A549 (cell line): ENCODE measurements around the gene CLCF1. TPM values are rescaled to one million over a fixed set of nuclear protein-coding genes. Genes with fewer than 3 reads are reported as not detected.
A peak's percentile ranks its signal among the peaks of the same experiment; 100 is the strongest.

Experiments
- ATAC-seq, 2 experiments: fragments of 200-7000 bp in 1 of 2; fragments of >200 bp in 1 of 2; cut with Nextera tagmentation in 1 of 2; cut with Tn5 transposase in 1 of 2; 3 replicates each; pipeline versions ENCODE4 v1.8.0 to v1.9.1; 2018 to 2020; ENCODE audit warnings: mild to moderate bottlenecking in 1 of 2, moderate library complexity in 1 of 2
- CTCF ChIA-PET: fragments of 300-600 bp; sonication (Branson Sonifier 250); formaldehyde crosslinking; extraction: SDS; loops from one replicate; lab custom pipeline; 2021; ENCODE audit warnings: antibody characterized with exemption, inconsistent platforms; lab: Yijun Ruan, JAX
- POLR2A ChIA-PET: fragments of 350-600 bp; formaldehyde crosslinking; extraction: SDS; loops from one replicate; lab custom pipeline; 2021; ENCODE audit warnings: antibody characterized with exemption, inconsistent platforms; lab: Yijun Ruan, JAX
- DNase-seq, 2 experiments: peaks; one replicate each; pipeline versions ENCODE4 v3.0.0 to v3.0.0-alpha.2; 2011 to 2016; ENCODE audit warnings: low read depth in 1 of 2, low spot score in 1 of 2
- FAIRE-seq: peaks from 2 replicates; lab custom pipeline; 2011; peaks lifted over from hg19 to GRCh38; lab: Jason Lieb, UNC
- H3K27ac ChIP-seq, 2 experiments: fragments of >200 bp; sonication (Bioruptor Twin); formaldehyde crosslinking; 3 replicates each; pipeline ENCODE4 v1.5.1; 2016 to 2017
- H3K4me1 ChIP-seq: fragments of >200 bp; sonication (Bioruptor Twin); formaldehyde crosslinking; 3 replicates; pipeline ENCODE4 v1.6.1; 2016
- H3K4me2 ChIP-seq: fragments of >200 bp; sonication (Bioruptor Twin); formaldehyde crosslinking; 3 replicates; pipeline ENCODE4 v1.6.1; 2016
- H3K4me3 ChIP-seq: fragments of >200 bp; sonication (Bioruptor Twin); formaldehyde crosslinking; 3 replicates; pipeline ENCODE4 v1.5.1; 2016
- H3K9me3 ChIP-seq: fragments of >200 bp; sonication (Bioruptor Twin); formaldehyde crosslinking; 3 replicates; pipeline ENCODE4 v1.6.1; 2016
- ATOH8 ChIP-seq: fragments of 250-450 bp; sonication (Bioruptor Pico); IDR thresholded peaks from 2 replicates; pipeline ENCODE4 v1.5.0; 2020; ENCODE audit warnings: low read depth, mild to moderate bottlenecking, moderate library complexity
- CEBPB ChIP-seq, 2 experiments: fragments of >200 bp in 1 of 2; sonication (Bioruptor Twin) in 1 of 2; formaldehyde crosslinking in 1 of 2; IDR thresholded peaks; 2 replicates each; pipeline ENCODE4 v1.6.1; 2012 to 2016
- EHMT2 ChIP-seq: fragments of 200-600 bp; sonication (generic); IDR thresholded peaks from 2 replicates; pipeline ENCODE4 v1.6.1; 2016; ENCODE audit warnings: antibody characterized with exemption, low read depth, mild to moderate bottlenecking, moderate library complexity
- ELK1 ChIP-seq: fragments of 150-350 bp; IDR thresholded peaks from 2 replicates; pipeline ENCODE4 v1.6.1; 2014; ENCODE audit warnings: low read depth, mild to moderate bottlenecking, low read length
- ESRRA ChIP-seq: fragments of 150-350 bp; IDR thresholded peaks from 2 replicates; pipeline ENCODE4 v1.6.1; 2014; ENCODE audit warnings: mild to moderate bottlenecking, low read length, borderline replicate concordance
- GATA3 ChIP-seq: IDR thresholded peaks from 2 replicates; pipeline ENCODE4 v1.6.1; 2012; ENCODE audit warnings: borderline replicate concordance
- HDAC2 ChIP-seq: fragments of 200-600 bp; sonication (generic); IDR thresholded peaks from 2 replicates; pipeline ENCODE4 v1.6.1; 2016
- HOXA7 ChIP-seq: fragments of 250-450 bp; sonication (Bioruptor Pico); IDR thresholded peaks from 2 replicates; pipeline ENCODE4 v1.5.0; 2020; ENCODE audit warnings: mild to moderate bottlenecking, moderate library complexity
- HOXB5 ChIP-seq: fragments of 250-450 bp; sonication (Bioruptor Pico); IDR thresholded peaks from 2 replicates; pipeline ENCODE4 v1.5.0; 2020; ENCODE audit warnings: mild to moderate bottlenecking, moderate library complexity
- JUN ChIP-seq, 2 experiments: fragments of >200 bp; sonication (Bioruptor Twin); formaldehyde crosslinking; IDR thresholded peaks; 2 replicates in 1 of 2; 3 replicates in 1 of 2; pipeline ENCODE4 v1.6.1; 2016 to 2017
- MAFK ChIP-seq: fragments of 450-650 bp; IDR thresholded peaks from 2 replicates; pipeline ENCODE4 v1.6.1; 2014; ENCODE audit not compliant: partially characterized antibody
- MAX ChIP-seq: IDR thresholded peaks from 2 replicates; pipeline ENCODE4 v1.6.1; 2012
- MAZ ChIP-seq: fragments of 150-350 bp; IDR thresholded peaks from 2 replicates; pipeline ENCODE4 v1.6.1; 2014; ENCODE audit warnings: antibody characterized with exemption, low read depth, low read length, borderline replicate concordance
- NPAS2 ChIP-seq: fragments of 250-450 bp; sonication (Bioruptor Pico); IDR thresholded peaks from 2 replicates; pipeline ENCODE4 v1.8.0; 2022; ENCODE audit warnings: mild to moderate bottlenecking, moderate library complexity, borderline replicate concordance
- NR3C1 ChIP-seq: fragments of >200 bp; sonication (Bioruptor Twin); formaldehyde crosslinking; IDR thresholded peaks from 3 replicates; pipeline ENCODE4 v1.6.1; 2017
- POLR2A ChIP-seq: IDR thresholded peaks from 2 replicates; pipeline ENCODE4 v1.6.1; 2012; ENCODE audit warnings: mild to moderate bottlenecking, low read length
- POLR2AphosphoS2 ChIP-seq: conservative IDR thresholded peaks from 2 replicates; pipeline ENCODE4 v1.6.1; 2012; ENCODE audit warnings: low read length, improper control_type of control experiment, inconsistent platforms
- RAD21 ChIP-seq, 2 experiments: fragments of >200 bp in 1 of 2; sonication (Bioruptor Twin) in 1 of 2; formaldehyde crosslinking in 1 of 2; IDR thresholded peaks in 1 of 2; conservative IDR thresholded peaks in 1 of 2; 2 replicates in 1 of 2; 3 replicates in 1 of 2; pipeline ENCODE4 v1.6.1; 2012 to 2018; ENCODE audit warnings: inconsistent platforms in 1 of 2
- RFX5 ChIP-seq: fragments of 450-650 bp; IDR thresholded peaks from 2 replicates; pipeline ENCODE4 v1.7.1; 2014; ENCODE audit warnings: antibody characterized with exemption, mild to moderate bottlenecking, moderate library complexity
- RNF2 ChIP-seq: fragments of 200-600 bp; sonication (generic); IDR thresholded peaks from 2 replicates; pipeline ENCODE4 v1.6.1; 2016; ENCODE audit warnings: low read depth, mild to moderate bottlenecking, antibody characterized with exemption, moderate library complexity, borderline replicate concordance
- SMC3 ChIP-seq: fragments of >200 bp; sonication (Bioruptor Twin); formaldehyde crosslinking; IDR thresholded peaks from 3 replicates; pipeline ENCODE4 v1.6.1; 2018; ENCODE audit warnings: inconsistent platforms
- TFCP2L1 ChIP-seq: fragments of 250-450 bp; sonication (Bioruptor Pico); IDR thresholded peaks from 2 replicates; pipeline ENCODE4 v1.5.0; 2021; ENCODE audit warnings: mild to moderate bottlenecking
- ZC3H11A ChIP-seq: fragments of 450-650 bp; IDR thresholded peaks from 2 replicates; pipeline ENCODE4 v1.6.1; 2014; ENCODE audit warnings: antibody characterized with exemption, mild to moderate bottlenecking
- ZFP36 ChIP-seq: fragments of 450-650 bp; IDR thresholded peaks from 2 replicates; pipeline ENCODE4 v1.6.1; 2014; ENCODE audit warnings: borderline replicate concordance; ENCODE audit not compliant: partially characterized antibody
- ZNF302 ChIP-seq: fragments of 250-450 bp; sonication (Bioruptor Pico); IDR thresholded peaks from 2 replicates; pipeline ENCODE4 v1.9.0; 2021; ENCODE audit warnings: inconsistent platforms, mild to moderate bottlenecking, moderate library complexity
- WGBS: methylation state at CpG from one replicate; pipeline ENCODE4 v1.1.6; 2017; ENCODE audit errors: missing lambda C conversion rate; 5-methylcytosine and 5-hydroxymethylcytosine counted together
- polyA plus RNA-seq, 4 experiments: library from polyadenylated mRNA; depleted of rRNA in 3 of 4; stranded (reverse); fragments of >200 nt; fragmentation: RNase III in 1 of 4; extraction: RNeasy Plus Mini Kit Qiagen cat#74134 plus additional on column Dnase treatment in 1 of 4; gene quantifications; 2 replicates in 3 of 4; 3 replicates in 1 of 4; pipeline ENCODE4 v1.2.3, GENCODE V29; 2011 to 2017

The CLCF1 gene
- polyA plus RNA-seq, 2 of the 4 experiments (the other 2 are of a cell fraction), result 23.9 to 31.0 TPM

GRCh38 chr11:67421430-67422031, 48.1 kb upstream of the CLCF1 start:
- TF ChIP-seq ZNF302 (CRISPR knock-in tag), result no peak
- TF ChIP-seq EHMT2, result no peak
- TF ChIP-seq TFCP2L1 (CRISPR knock-in tag), result no peak
- TF ChIP-seq ZC3H11A, result no peak
- TF ChIP-seq RAD21 (conservative IDR thresholded peaks at IDR 0.05 in 1 of 2, IDR thresholded peaks at IDR 0.05 in 1 of 2), result no peak
- TF ChIP-seq SMC3, result no peak
- TF ChIP-seq ESRRA, result no peak
- no peak for TF ChIP-seq GATA3
- no peak for TF ChIP-seq HDAC2
- TF ChIP-seq ELK1, result no peak
- TF ChIP-seq POLR2AphosphoS2, result no peak
- no peak for TF ChIP-seq HOXA7
- no peak for TF ChIP-seq RFX5
- no peak for TF ChIP-seq NPAS2 (CRISPR knock-in tag)
- TF ChIP-seq ZFP36, result no peak
- TF ChIP-seq, all 56 proteins: peak for 0
- 67% methylated on average over 22 of the region's 22 CpGs for WGBS
- Histone ChIP-seq H3K4me1 (peaks cover 19% of the 10 kb centered on the region), H3K9me3 (no peaks in the 10 kb centered on the region), H3K27ac (peak overlapping the region in 1 of 2 experiments; percentile 90; a peak in 3 of 6 replicates), H3K4me3 (peak overlapping the region; percentile 57), H3K4me2 (peak overlapping the region; percentile 97)
- ChIA-PET CTCF (interaction anchor here (1.2 to 4.2 kb wide), 2 partner anchors 19 to 35 kb away, joined by 4 to 30 read pairs; partner anchors contain the start of genes PPP1CA and TBC1D10C), POLR2A (interaction anchor here (0.7 to 1.7 kb wide), 5 partner anchors 10 to 133 kb away, joined by 3 to 12 read pairs (median 5); partner anchors contain the start of genes AIP, ANKRD13D, POLD4 and PPP1CA)
- ATAC-seq (peak; percentile 7 to 55; a peak in 5 of 6 replicates), DNase-seq (peak in 1 of 2 experiments; percentile 41), FAIRE-seq (no peak)

- 1% methylated on average over 12 of the region's 97 CpGs for WGBS
- POLR2A ChIA-PET, result interaction anchor here (0.7 to 1.7 kb wide), 5 partner anchors 9 to 132 kb away, joined by 3 to 12 read pairs (median 5); partner anchors contain the start of genes AIP, ANKRD13D, POLD4 and PPP1CA
Measured at GRCh38 chr11:67420646-67421429, 47.4 kb upstream of the CLCF1 start.

More at GRCh38 chr11:67420646-67421429, 47.4 kb upstream of the CLCF1 start:
- Histone ChIP-seq H3K4me3 (peak overlapping the region; percentile 57), H3K9me3 (no peaks in the 10 kb centered on the region), H3K4me2 (peak overlapping the region; percentile 97), H3K4me1 (peaks cover 26% of the 10 kb centered on the region), H3K27ac (peak overlapping the region; percentile 75 to 90)
- FAIRE-seq (no peak), DNase-seq (peak; percentile 80 to 92), ATAC-seq (peak; percentile 68 to 89)
- CTCF ChIA-PET, result interaction anchor here (0.6 to 4.2 kb wide), 5 partner anchors 16 to 74 kb away, joined by 3 to 30 read pairs (median 4); partner anchors contain the start of genes PPP1CA and TBC1D10C
- TF ChIP-seq HOXB5 (CRISPR knock-in tag) (0 out of 2 replicates have a peak, but pooled peaks have one; percentile 66), MAFK (peak; percentile 36), POLR2A (peak; percentile 61), RNF2 (no peak), NR3C1 (no peak), ATOH8 (CRISPR knock-in tag) (no peak), MAX (peak; percentile 47; the same call in 1 of the 2 replicates), CEBPB (IDR thresholded peaks at IDR 0.05) (no peak), HOXA7 (no peak), MAZ (no peak), RFX5 (no peak), JUN (IDR thresholded peaks at IDR 0.05) (peak in 1 of 2 experiments; percentile 64; a peak in 2 of 5 replicates)
